Activated B cell treated with CpG ODN at 0.5 μM for 24 hours (primary cell): ENCODE data around the gene IFI27L1. TPM values are rescaled to one million over a fixed set of nuclear protein-coding genes. Genes with fewer than 3 reads are reported as not detected.

Experiments
- ATAC-seq: fragments of 200-7000 bp; cut with Tn5 transposase; one replicate; pipeline ENCODE4 v1.10.0; 2021; ENCODE audit warnings: low read depth, mild to moderate bottlenecking, moderate library complexity
- CTCF ChIA-PET: fragments of 350-600 bp; sonication (Branson Sonifier 250); formaldehyde crosslinking; loops from one replicate; lab custom pipeline; 2021; ENCODE audit warnings: antibody characterized with exemption; lab: Charles Lee
- POLR2A ChIA-PET: fragments of 350-600 bp; sonication (Branson Sonifier 250); formaldehyde crosslinking; loops from one replicate; lab custom pipeline; 2021; ENCODE audit warnings: antibody characterized with exemption; lab: Charles Lee
- DNase-seq: peaks from one replicate; pipeline ENCODE4 v3.0.0; 2022
- H3K27ac Mint-ChIP-seq: one replicate; pipeline ENCODE4 v1.8.0; 2020; ENCODE audit warnings: mixed read lengths
- H3K27me3 Mint-ChIP-seq: one replicate; pipeline ENCODE4 v1.8.0; 2021; ENCODE audit warnings: mixed read lengths
- H3K36me3 Mint-ChIP-seq: one replicate; pipeline ENCODE4 v1.8.0; 2021; ENCODE audit warnings: low read depth, mixed read lengths
- H3K4me1 Mint-ChIP-seq: one replicate; pipeline ENCODE4 v1.8.0; 2021; ENCODE audit warnings: mixed read lengths
- H3K4me3 Mint-ChIP-seq: one replicate; pipeline ENCODE4 v1.8.0; 2020; ENCODE audit warnings: mild to moderate bottlenecking, mixed read lengths
- H3K9me3 Mint-ChIP-seq: one replicate; pipeline ENCODE4 v1.8.0; 2020; ENCODE audit warnings: mixed read lengths
- intact Hi-C: fragments of 100-400 bp; cut with micrococcal nuclease; formaldehyde crosslinking; loops from one replicate; pipeline ENCODE4 v1.15.1; 2024
- total RNA-seq: library from RNA; stranded (reverse); gene quantifications from 2 replicates; pipeline ENCODE4 v1.2.3, GENCODE V29; 2022
- TF ChIP-seq, protein P1 (sequence below): fragments of 200-600 bp; IDR thresholded peaks from one replicate; pipeline ENCODE4 v1.8.0; 2022; ENCODE audit warnings: antibody characterized with exemption, mild to moderate bottlenecking

IFI27L1 gene
- total RNA-seq, 1 donor from 2014 or later = 9.2 TPM

DNA sequence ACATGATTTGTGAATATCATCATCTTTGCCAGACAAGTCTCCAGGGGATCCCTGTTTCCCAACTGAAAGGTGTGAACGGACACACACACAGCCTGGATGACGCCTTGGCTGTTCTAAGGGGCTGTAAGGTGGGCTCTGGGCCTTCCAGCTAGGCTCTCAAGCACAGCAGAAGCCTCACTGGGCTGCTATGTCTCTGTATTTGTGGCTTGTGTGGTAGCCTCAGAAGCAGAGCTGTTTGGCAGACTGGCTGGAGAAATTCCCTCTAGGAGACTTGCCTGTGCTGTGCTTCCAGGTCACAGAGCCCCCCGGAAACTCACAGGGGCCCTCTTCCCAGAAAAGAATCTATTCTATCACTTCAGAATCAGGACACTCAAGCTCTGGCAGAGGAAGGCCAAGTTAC lies 33.5 kb upstream of the IFI27L1 start:
- TF ChIP-seq, protein P1, sequence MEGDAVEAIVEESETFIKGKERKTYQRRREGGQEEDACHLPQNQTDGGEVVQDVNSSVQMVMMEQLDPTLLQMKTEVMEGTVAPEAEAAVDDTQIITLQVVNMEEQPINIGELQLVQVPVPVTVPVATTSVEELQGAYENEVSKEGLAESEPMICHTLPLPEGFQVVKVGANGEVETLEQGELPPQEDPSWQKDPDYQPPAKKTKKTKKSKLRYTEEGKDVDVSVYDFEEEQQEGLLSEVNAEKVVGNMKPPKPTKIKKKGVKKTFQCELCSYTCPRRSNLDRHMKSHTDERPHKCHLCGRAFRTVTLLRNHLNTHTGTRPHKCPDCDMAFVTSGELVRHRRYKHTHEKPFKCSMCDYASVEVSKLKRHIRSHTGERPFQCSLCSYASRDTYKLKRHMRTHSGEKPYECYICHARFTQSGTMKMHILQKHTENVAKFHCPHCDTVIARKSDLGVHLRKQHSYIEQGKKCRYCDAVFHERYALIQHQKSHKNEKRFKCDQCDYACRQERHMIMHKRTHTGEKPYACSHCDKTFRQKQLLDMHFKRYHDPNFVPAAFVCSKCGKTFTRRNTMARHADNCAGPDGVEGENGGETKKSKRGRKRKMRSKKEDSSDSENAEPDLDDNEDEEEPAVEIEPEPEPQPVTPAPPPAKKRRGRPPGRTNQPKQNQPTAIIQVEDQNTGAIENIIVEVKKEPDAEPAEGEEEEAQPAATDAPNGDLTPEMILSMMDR = no peak
- no peak overlapping the region for H3K27ac Mint-ChIP-seq
- H3K9me3 Mint-ChIP-seq = no peaks in the 10 kb centered on the region
- POLR2A ChIA-PET = no interaction called here
- no peak overlapping the region for H3K4me3 Mint-ChIP-seq
- H3K4me1 Mint-ChIP-seq = no peaks in the 10 kb centered on the region
- no peak for DNase-seq
- H3K27me3 Mint-ChIP-seq = no peaks in the 10 kb centered on the region
- ATAC-seq = no peak
- CTCF ChIA-PET = interaction anchor here (3.0 kb wide), 1 partner anchor 11 kb away, joined by 10 read pairs; no protein-coding TSS in a partner anchor
- H3K36me3 Mint-ChIP-seq = peaks cover 79% of the 10 kb centered on the region
- intact Hi-C loops = no loop called here

DNA sequence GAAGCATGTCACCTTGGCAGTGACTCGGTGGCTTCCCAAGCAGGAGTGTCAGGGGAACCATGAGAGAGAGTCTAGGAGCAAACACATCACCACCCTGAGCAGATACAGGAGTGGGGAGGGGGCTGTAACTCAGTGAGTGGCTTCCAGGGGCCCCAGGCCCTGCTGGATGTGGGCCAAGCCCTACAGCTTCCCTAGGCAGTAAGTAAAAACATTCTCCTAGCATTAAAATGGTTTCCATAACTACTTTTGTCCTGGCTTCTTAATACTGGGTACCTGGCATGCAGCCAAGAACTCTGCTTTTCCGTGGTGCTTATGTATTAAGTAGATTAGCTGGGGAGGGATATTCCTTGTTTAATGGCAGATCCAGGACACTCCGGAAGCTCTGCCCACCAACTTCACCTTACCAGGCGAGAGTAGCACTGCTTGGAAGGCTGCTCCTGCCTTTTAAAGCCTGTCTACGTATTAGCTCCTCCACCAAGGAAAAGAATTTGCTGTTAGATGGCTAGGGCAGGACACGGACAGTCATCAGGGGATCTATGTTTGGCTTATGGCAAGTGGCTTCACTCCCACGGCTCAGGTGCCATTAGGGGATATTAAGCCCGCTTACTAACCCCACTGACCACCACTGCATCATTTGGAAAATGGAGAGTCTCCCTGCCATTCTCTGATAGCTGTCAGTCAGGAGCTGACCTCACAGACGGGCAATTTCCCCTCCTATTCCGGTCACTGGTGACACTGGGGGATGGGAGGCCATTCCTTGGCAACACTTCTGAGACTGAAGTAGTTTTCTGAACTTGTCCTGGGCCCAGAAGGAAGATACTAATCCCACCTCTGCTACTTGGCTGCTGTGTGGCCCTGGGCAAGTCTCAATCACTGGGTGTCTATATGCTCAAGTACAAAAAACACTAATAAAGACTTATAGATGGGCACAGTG lies 32.2 kb upstream of the IFI27L1 start:
- POLR2A ChIA-PET = no interaction called here
- intact Hi-C loops = no loop called here
- H3K4me3 Mint-ChIP-seq = no peak overlapping the region
- DNase-seq (no peak), ATAC-seq (no peak)
- H3K36me3 Mint-ChIP-seq = peaks cover 84% of the 10 kb centered on the region
- no peak overlapping the region for H3K27ac Mint-ChIP-seq
- no peaks in the 10 kb centered on the region for H3K27me3 Mint-ChIP-seq
- TF ChIP-seq, protein P1 = no peak
- CTCF ChIA-PET = interaction anchor here (0.6 to 3.0 kb wide), 3 partner anchors 13 to 131 kb away, joined by 3 to 10 read pairs (median 3); no protein-coding TSS in a partner anchor
- H3K9me3 Mint-ChIP-seq = no peaks in the 10 kb centered on the region
- no peaks in the 10 kb centered on the region for H3K4me1 Mint-ChIP-seq

DNA sequence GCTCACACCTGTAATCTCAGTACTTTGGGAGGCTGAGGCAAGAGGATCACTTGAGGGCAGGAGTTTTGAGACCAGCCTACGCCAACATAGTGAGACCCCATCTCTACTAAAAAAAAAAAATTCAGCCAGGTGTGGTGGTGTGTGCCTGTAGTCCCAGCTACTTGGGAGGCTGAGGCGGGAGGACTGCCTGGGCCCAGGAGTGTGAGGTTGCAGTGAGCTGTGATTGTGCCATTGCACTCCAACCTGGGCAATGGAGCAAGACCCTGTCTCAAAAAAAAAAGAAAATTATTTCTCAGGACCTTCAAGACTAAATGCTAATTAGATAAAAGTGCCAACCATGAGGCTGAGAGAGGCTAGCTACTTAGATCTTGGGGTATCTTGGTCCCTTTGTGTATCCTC lies 31.5 kb upstream of the IFI27L1 start:
- no peak for DNase-seq
- Mint-ChIP-seq H3K9me3 (no peaks in the 10 kb centered on the region), H3K4me1 (no peaks in the 10 kb centered on the region), H3K27ac (no peak overlapping the region), H3K4me3 (no peak overlapping the region), H3K36me3 (peaks cover 84% of the 10 kb centered on the region), H3K27me3 (no peaks in the 10 kb centered on the region)
- ChIA-PET CTCF (interaction anchor here (0.6 to 3.0 kb wide), 2 partner anchors 13 to 130 kb away, joined by 3 to 10 read pairs; no protein-coding TSS in a partner anchor), POLR2A (no interaction called here)
- ATAC-seq = no peak
- TF ChIP-seq, protein P1 = no peak
- intact Hi-C loops = no loop called here

DNA sequence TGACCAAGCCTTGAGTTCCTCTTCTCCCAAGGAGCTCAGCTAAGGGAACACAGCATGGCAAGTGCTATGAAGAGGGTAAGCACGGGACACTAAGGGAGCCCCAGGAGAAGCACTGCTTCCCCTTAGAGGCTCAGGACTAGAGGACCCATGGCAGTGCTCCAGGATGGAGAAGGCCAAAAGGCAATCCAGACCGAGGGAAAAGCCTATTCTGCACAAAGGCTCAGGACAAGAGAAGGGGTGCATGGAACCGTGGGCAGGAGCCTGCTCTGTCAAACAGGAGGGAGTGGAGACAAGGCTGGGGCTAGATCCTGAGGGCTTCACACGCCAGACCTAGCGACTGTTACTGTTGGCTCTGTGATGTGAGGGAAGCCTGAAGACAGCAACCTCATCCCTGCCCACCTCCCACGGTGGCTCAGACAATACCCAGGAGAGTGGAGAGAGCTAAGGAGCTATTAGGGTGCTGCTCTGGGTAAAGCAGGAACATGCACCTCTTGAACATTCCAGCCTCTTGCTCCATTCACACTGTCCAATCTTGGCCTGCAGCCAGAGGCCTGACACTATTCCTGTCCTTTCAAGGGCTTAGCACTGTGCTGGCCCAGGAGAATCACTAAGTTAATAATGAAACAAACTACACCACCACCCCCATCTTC lies 30.8 kb upstream of the IFI27L1 start:
- ChIA-PET CTCF (interaction anchor here (3.0 kb wide), 1 partner anchor 14 kb away, joined by 10 read pairs; no protein-coding TSS in a partner anchor), POLR2A (no interaction called here)
- intact Hi-C loops = no loop called here
- TF ChIP-seq, protein P1 = no peak
- DNase-seq (no peak), ATAC-seq (no peak)
- Mint-ChIP-seq H3K4me3 (no peak overlapping the region), H3K27ac (no peak overlapping the region), H3K36me3 (peaks cover 84% of the 10 kb centered on the region), H3K4me1 (no peaks in the 10 kb centered on the region), H3K9me3 (no peaks in the 10 kb centered on the region), H3K27me3 (no peaks in the 10 kb centered on the region)

DNA sequence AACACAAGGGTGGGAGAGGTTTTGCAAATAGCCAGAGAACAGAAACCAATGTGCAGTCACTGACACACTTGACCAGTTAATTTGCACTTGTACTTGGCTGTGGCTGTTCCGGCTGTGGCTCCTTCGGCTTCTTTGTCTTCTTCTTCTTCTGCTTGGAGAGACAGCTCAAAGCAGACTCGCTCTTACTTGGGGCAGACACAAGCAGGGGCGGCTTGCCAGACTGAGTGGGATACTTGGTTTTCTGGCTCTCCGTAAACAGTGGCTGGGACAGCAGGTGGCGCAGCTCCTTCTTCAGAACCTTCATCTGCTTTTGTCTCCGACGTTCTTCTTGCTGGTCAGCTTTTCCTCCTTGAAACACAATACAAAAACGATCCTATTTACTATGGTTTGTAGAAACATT lies 30.0 kb upstream of the IFI27L1 start:
- no peak overlapping the region for H3K4me3 Mint-ChIP-seq
- no peaks in the 10 kb centered on the region for H3K27me3 Mint-ChIP-seq
- H3K27ac Mint-ChIP-seq = no peak overlapping the region
- ChIA-PET POLR2A (no interaction called here), CTCF (interaction anchor here (1.0 to 2.3 kb wide), 3 partner anchors 15 to 86 kb away, joined by 3 to 11 read pairs (median 5); no protein-coding TSS in a partner anchor)
- no peak for ATAC-seq
- TF ChIP-seq, protein P1 = no peak
- DNase-seq = no peak
- intact Hi-C loops = no loop called here
- H3K4me1 Mint-ChIP-seq = peaks cover 2% of the 10 kb centered on the region
- H3K9me3 Mint-ChIP-seq = no peaks in the 10 kb centered on the region
- peaks cover 86% of the 10 kb centered on the region for H3K36me3 Mint-ChIP-seq
